G401.6 (cell line): ENCODE measurements around the gene PRDM10.
"Not testable (repeated sequence)": the region's sequence is repeated elsewhere in the genome, so short reads cannot be mapped to it uniquely, and the experiment has no call there.

Experiments used
- FAIRE-seq: peaks from 2 replicates; lab custom pipeline; 2012; peaks lifted over from hg19 to GRCh38; lab: Jason Lieb, UNC

The PRDM10 gene, protein sequence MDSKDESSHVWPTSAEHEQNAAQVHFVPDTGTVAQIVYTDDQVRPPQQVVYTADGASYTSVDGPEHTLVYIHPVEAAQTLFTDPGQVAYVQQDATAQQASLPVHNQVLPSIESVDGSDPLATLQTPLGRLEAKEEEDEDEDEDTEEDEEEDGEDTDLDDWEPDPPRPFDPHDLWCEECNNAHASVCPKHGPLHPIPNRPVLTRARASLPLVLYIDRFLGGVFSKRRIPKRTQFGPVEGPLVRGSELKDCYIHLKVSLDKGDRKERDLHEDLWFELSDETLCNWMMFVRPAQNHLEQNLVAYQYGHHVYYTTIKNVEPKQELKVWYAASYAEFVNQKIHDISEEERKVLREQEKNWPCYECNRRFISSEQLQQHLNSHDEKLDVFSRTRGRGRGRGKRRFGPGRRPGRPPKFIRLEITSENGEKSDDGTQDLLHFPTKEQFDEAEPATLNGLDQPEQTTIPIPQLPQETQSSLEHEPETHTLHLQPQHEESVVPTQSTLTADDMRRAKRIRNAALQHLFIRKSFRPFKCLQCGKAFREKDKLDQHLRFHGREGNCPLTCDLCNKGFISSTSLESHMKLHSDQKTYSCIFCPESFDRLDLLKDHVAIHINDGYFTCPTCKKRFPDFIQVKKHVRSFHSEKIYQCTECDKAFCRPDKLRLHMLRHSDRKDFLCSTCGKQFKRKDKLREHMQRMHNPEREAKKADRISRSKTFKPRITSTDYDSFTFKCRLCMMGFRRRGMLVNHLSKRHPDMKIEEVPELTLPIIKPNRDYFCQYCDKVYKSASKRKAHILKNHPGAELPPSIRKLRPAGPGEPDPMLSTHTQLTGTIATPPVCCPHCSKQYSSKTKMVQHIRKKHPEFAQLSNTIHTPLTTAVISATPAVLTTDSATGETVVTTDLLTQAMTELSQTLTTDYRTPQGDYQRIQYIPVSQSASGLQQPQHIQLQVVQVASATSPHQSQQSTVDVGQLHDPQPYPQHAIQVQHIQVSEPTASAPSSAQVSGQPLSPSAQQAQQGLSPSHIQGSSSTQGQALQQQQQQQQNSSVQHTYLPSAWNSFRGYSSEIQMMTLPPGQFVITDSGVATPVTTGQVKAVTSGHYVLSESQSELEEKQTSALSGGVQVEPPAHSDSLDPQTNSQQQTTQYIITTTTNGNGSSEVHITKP

DNA sequence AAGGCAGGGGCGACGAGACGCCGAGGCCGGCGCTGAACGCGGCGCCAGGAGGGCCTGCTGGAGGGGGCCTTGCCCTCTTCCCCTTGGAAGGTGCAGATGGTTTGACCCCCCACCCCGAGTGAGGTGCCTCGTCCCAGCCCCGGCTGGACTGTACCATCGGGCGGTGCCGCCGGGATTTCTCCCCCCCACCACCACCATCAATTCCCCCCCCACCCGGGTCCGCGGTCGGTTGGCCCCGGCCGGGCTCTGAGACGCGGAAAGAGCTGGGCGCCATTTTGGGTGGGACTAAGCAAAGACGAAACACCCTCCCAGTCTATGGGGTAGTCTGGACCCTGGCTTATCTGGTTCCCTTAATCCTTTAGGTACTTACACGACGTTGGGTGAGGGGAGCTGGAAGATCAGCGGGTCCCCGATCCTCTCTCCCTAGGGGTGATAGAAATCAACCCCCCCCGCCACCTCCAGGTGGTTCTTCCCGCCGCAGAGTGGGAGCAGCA lies at the start of gene PRDM10:
PRDM10 (minus strand) TSS at position 484 of the 494 bp plus-strand sequence. CDS start 41,871 bp downstream, outside the sequence.
- FAIRE-seq: no peak

GRCh38 chr11:130051082-130051481 lies 48.4 kb upstream of the PRDM10 start:
- no peak for FAIRE-seq

GRCh38 chr11:130050257-130050656 lies 47.6 kb upstream of the PRDM10 start:
- no peak for FAIRE-seq

DNA sequence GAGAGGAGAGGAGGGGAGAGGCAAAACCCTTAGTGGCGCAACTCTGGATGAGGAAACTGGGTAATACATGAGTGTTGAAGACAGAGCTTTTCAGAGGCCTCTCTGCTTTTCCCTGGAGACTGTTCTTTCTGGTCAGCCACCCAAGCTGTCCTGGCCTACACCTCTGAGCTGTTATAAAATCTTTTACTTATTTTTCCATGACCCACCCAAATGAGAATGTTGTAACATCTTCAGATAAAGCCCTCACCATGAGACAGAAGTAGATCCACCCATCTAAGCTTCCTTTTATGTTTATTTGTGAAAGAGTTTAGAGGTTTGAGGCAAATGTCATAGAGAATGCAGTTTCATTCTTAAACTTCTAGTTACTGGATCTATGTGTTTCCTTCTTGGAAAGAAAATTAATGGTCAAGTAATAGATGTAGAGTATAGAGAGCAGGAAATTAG lies 46.7 kb upstream of the PRDM10 start:
- no peak for FAIRE-seq

- no peak for FAIRE-seq
Observed at GRCh38 chr11:130047141-130047540, 44.5 kb upstream of the PRDM10 start.

DNA sequence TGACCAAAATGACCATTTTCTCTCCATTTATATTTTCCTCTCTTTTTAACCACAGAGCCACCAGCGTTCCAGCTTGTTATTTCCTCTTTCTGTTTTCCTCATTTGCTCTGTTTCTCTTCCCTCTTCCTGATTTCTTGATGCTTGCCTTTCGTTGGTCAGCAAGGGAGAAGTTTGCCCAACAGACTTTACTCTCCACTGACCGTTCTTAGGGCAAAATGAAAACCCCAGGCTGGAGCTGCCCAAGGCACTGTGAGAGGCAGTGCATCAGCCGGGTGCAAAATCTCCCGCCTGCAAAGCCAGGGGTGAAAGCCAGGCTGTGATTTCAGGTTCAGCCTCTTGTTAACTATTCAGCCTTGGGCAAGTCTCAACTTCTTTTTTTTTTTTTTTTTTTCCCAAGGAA lies 40.9 kb upstream of the PRDM10 start:
- no peak for FAIRE-seq

- FAIRE-seq: no peak
Observed at GRCh38 chr11:130042093-130042591, 39.5 kb upstream of the PRDM10 start.

GRCh38 chr11:130040281-130040940 lies 37.8 kb upstream of the PRDM10 start:
- no peak for FAIRE-seq

DNA sequence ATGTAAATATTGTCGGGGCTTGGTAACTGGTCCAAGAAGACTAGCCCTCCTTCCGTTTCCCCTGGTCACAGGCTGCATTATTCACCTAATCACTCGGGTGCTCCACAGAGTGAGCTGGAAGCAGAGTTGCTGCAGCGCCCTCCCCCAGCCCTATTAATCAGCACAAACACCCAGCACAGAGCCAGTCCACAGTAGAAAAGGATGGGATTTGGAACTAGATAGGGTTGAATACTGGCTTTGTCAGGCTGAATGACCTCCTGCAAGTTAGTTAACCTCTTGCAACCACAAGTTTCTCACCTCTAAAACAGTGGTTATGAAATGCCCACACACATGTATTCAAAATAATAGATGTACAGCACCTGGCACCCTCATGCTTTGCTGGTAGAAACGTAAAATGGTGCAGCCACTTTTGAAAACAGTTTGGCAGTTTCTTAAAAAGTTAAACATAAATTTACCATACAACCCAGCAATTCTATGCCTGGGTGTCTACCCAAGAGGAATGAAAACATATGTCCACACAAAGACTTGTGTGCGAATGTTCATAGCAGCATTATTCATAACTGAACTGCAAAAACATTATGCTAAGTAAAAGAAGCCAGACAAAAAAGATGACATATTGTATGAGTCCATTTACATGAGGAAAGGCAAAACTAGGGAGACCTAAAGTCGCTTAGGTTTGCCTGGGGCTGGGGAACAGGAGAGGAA lies 35.4 kb upstream of the PRDM10 start:
- FAIRE-seq: no peak

GRCh38 chr11:130037058-130037457 lies 34.4 kb upstream of the PRDM10 start:
- FAIRE-seq: no peak

DNA sequence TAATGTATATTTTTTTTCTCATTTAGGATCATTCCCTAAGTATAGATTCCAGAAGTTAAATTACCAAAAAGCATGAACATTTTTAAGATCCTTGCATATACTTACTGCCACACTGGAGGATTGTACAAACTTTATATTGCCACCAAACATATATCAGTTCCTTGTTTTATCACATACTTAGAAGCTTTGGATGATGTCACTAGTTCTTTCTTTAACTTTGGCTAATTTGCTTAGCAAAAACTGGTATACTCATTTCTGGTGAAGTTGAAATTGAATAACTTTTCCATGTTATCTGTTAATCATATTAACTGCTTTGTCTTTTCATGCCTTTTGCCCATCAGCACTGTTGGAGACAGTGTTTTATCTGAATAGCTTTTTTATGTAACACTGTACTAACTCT lies 31.6 kb upstream of the PRDM10 start:
- FAIRE-seq: no peak

DNA sequence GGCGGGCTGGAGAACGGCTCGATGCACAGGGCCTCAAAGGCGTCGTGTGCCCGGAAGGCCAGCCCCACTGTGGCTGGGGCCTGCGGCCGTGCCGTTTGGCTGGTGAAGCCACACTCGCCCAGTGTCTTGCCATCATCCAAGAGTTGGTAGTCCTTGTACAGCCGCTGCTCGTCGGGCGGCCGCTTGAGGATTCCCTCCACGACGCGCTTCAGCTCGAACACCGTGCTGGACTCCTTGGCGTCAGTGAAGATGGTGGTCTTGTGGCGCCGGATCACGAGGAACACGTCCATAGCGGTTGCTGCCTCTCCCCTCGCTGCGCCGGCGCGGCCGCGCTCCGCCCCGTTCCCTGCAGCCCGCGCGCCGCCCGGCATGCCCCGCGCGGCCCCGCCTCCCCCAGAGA lies 30.3 kb upstream of the PRDM10 start:
- no peak for FAIRE-seq

DNA sequence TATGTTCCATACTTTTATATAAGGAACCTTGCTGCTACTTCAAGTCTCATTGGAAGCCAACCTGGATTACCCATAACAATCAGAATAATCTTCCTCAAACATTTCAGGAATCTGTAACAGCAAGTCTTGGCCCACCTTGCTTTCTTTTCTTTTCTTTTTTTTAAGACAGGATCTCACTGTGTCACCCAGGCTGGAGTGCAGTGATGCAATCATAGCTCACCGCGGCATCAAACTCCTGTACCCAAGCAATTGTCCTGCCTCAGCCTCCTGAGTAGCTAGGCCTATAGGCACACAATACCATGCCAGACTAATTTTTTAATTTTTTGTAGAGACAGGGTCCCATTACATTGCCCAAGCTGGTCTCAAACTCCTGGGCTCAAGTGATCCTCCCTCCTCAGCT lies 29.3 kb upstream of the PRDM10 start:
- no peak for FAIRE-seq

GRCh38 chr11:130031056-130031455 lies 28.4 kb upstream of the PRDM10 start:
- no peak for FAIRE-seq

GRCh38 chr11:130029137-130029536 lies 26.5 kb upstream of the PRDM10 start:
- no peak for FAIRE-seq

GRCh38 chr11:130025371-130025770 lies 22.7 kb upstream of the PRDM10 start:
- FAIRE-seq: no peak

DNA sequence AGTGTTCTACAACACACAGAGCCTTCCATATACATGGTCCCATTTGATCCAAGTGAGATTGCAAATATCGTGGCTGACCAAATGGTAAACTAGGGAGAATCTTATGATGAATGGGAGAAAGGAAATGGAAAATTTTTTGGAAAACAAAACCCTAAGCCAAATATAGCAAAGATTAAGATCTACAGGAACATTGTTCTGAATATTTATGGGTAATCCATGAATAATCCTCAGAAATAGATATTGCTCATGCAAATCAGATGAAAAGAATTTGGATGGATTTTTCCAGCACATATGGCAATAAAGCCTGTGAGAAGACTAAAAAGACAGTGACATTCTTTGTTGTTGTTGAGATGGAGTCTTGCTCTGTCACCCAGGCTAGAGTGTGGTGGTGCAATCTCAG lies 21.7 kb upstream of the PRDM10 start:
- FAIRE-seq: no peak

DNA sequence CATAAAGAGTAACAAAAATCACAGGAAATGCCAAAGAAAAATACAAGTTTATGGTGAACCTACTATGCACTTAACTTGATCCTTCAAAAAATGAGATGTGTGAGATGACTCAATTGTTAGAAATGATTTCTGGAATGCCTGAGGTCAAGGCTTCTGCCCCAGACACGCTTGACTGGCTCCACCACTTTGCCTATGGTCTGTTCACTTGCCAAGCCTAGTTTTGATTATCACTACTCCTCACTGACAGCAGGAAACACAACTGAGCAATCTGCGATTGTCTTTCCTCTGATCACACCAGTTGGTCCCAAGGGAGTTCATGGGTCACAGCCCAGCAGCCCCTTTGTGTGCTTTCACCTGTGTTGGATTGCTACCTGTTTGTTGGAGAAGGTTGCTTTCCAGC lies 20.6 kb upstream of the PRDM10 start:
- no peak for FAIRE-seq

DNA sequence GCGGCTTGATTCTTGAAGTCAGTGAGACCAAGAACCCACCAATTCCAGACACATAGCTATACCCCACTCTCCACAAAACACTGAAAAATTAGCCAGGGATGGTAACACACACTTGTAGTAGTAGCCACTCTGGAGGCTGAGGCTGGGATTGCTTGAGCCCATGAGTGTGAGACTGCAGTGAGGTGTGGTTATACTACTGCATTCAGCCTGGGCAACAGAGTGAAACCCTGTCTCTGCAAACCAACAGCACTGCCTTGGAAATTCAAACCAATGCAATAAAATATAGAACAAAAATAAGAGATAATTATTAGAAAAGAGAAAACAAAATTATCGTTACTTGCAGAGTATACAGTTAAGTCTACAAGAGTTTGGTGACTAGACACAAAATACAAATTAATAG lies 20.2 kb upstream of the PRDM10 start:
- FAIRE-seq: no peak

DNA sequence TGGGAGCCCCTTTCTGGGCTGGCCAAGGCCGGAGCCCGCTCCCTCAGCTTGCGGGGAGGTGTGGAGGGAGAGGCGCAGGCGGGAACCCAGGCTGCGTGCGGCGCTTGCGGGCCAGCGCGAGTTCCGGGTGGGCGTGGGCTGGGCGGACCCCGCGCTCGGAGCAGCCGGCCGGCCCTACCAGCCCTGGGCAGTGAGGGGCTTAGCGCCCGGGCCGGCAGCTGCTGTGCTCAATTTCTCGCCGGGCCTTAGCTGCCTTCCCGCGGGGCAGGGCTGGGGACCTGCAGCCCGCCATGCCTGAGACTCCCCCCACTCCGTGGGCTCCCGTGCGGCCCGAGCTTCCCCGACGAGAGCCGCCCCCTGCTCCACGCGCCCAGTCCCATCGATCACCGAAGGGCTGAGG lies 19.0 kb upstream of the PRDM10 start:
- not testable (repeated sequence) for FAIRE-seq

DNA sequence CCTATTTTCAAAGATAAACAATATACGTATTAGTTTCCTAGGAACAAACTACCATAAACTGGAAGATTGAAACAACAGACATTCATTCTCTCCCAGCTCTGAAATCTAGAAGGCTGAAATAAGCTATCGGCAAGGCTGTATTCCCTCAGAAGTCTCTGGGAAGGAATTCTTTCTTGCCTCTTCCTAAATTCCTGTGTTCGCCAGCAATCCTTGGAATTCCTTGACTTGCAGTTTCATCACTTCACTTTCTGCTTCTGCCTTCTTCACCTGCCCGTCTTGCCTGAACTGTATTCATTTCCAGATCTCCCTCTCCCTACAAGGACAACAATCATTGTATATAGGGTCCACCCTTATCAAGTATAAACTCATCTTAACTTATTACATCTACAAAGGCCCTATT lies 17.7 kb upstream of the PRDM10 start:
- FAIRE-seq: no peak
